Measurements from ENCODE around the gene DMBT1. TPM values are rescaled to one million over a fixed set of nuclear protein-coding genes. Genes with fewer than 3 reads are reported as not detected.

Gene DMBT1
- total and polyA plus RNA-seq, 2 donors (not counting 1 experiment from before 2014, with no cell fraction given): not detected

DNA sequence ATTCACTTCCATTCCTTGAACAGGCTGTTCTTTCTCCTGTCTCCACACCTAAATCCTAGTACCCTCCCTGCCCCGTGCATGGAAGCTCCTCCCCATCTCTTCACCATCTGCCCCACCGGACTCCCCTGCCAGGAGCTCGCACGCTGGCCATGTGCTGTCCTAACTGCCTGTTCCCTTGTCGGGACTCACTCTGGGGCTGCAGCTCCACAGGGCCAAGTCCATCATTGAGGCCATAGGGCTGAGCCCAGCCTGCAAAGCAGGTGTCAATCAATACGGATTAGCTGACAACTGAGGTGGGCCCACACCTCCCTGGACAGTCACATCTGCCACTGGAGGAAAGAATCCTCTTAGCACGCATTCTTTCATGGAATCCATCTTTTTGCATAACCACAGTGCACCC is 41.4 kb upstream of the DMBT1 start:
- Histone ChIP-seq H3K79me2 (ENCODE audit: control insufficient read depth, insufficient read depth, low read length) (no peaks in the 10 kb centered on the region), H3K9me3 (ENCODE audit: control extremely low read depth in 1 of 3, control insufficient read depth in 2 of 3, insufficient read depth in 1 of 3, low read length in 2 of 3) (peaks cover 0 to 3% (median 0%) of the 10 kb centered on the region in 3 donors), H3K4me3 (ENCODE audit: control extremely low read depth in 1 of 5, extremely low read depth in 1 of 5, insufficient read depth in 1 of 5, low read depth in 2 of 5, low read length in 4 of 5) (no peak overlapping the region), H3K36me3 (replicated peaks in 1 of 2; ENCODE audit: control extremely low read depth in 1 of 2, control insufficient read depth in 1 of 2, extremely low read depth in 1 of 2, insufficient read depth in 2 of 2, low read length in 1 of 2) (no peaks in the 10 kb centered on the region), H4K20me1 (ENCODE audit: control insufficient read depth, insufficient read depth, low read length, poor library complexity, severe bottlenecking) (no peaks in the 10 kb centered on the region), H3K9ac (ENCODE audit: low read length) (no peak overlapping the region), H3K27me3 (replicated peaks in 1 of 4; ENCODE audit: control extremely low read depth in 1 of 4, control insufficient read depth in 3 of 4, insufficient read depth in 4 of 4, low read length in 3 of 4) (no peaks in the 10 kb centered on the region), H3K4me2 (replicated peaks; ENCODE audit: low read depth, low read length, poor library complexity, severe bottlenecking) (no peak overlapping the region), H3K4me1 (ENCODE audit: control insufficient read depth in 2 of 2, insufficient read depth in 2 of 2, low read length in 2 of 2) (no peaks in the 10 kb centered on the region), H2AFZ (ENCODE audit: insufficient read depth, low read depth, low read length, poor library complexity, severe bottlenecking) (no peak overlapping the region), H3K27ac (ENCODE audit: low read length in 2 of 2) (no peak overlapping the region)
- no peak for TF ChIP-seq EZH2 (IDR thresholded peaks at IDR 0.05; ENCODE audit: borderline replicate concordance, insufficient read depth, low read depth, low read length, poor library complexity, severe bottlenecking)
- TF ChIP-seq, protein P1, sequence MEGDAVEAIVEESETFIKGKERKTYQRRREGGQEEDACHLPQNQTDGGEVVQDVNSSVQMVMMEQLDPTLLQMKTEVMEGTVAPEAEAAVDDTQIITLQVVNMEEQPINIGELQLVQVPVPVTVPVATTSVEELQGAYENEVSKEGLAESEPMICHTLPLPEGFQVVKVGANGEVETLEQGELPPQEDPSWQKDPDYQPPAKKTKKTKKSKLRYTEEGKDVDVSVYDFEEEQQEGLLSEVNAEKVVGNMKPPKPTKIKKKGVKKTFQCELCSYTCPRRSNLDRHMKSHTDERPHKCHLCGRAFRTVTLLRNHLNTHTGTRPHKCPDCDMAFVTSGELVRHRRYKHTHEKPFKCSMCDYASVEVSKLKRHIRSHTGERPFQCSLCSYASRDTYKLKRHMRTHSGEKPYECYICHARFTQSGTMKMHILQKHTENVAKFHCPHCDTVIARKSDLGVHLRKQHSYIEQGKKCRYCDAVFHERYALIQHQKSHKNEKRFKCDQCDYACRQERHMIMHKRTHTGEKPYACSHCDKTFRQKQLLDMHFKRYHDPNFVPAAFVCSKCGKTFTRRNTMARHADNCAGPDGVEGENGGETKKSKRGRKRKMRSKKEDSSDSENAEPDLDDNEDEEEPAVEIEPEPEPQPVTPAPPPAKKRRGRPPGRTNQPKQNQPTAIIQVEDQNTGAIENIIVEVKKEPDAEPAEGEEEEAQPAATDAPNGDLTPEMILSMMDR (IDR thresholded peaks at IDR 0.05): no peak
- H3K27ac Mint-ChIP-seq: no peak overlapping the region
- H3K4me1 Mint-ChIP-seq: peaks cover 2% of the 10 kb centered on the region
- ChIA-PET POLR2A (no interaction called here), CTCF (no interaction called here)
- WGBS (ENCODE audit: insufficient coverage): 89% methylated on average over 6 of the region's 7 CpGs
- no peak overlapping the region for H3K4me3 Mint-ChIP-seq
- H3K27me3 Mint-ChIP-seq: peaks cover 10% of the 10 kb centered on the region
- no peak for DNase-seq
- H3K9me3 Mint-ChIP-seq (ENCODE audit: insufficient read depth): no peaks in the 10 kb centered on the region
- intact Hi-C loops (cut with micrococcal nuclease): no loop called here
- ATAC-seq (ENCODE audit: low read depth): no peak

DNA sequence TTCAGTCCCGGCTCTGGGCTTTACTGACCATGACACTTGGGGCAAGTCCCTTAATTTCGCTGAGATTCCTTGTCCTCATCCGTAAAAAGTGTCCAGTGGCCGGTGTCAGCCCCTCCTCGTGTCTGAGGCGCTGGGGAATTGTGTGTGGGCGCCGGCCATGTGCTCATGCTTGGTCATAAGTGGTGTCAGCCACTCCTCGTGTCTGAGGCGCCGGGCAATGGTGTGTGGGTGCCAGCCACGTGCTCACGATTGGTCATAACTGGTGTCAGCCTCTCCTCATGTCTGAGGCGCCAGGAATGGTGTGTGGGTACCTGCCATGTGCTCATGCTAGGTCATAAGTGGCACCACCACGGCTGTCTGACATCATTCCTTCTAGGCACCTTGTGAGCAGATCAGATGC is 40.7 kb upstream of the DMBT1 start:
- CTCF ChIA-PET: no interaction called here
- intact Hi-C loops (cut with micrococcal nuclease): no loop called here
- H2AFZ ChIP-seq (ENCODE audit: insufficient read depth, low read depth, low read length, poor library complexity, severe bottlenecking): no peak overlapping the region

More for the DNA sequence above, 40.7 kb upstream of the DMBT1 start:
- Mint-ChIP-seq H3K4me3 (no peak overlapping the region), H3K4me1 (peaks cover 2% of the 10 kb centered on the region), H3K27me3 (peaks cover 10% of the 10 kb centered on the region), H3K9me3 (ENCODE audit: insufficient read depth) (no peaks in the 10 kb centered on the region), H3K27ac (no peak overlapping the region)
- H3K27ac ChIP-seq (ENCODE audit: low read length in 2 of 2): no peak overlapping the region
- no peak overlapping the region for H3K4me3 ChIP-seq (ENCODE audit: control extremely low read depth in 1 of 5, extremely low read depth in 1 of 5, insufficient read depth in 1 of 5, low read depth in 2 of 5, low read length in 4 of 5)
- DNase-seq: no peak
- H4K20me1 ChIP-seq (ENCODE audit: control insufficient read depth, insufficient read depth, low read length, poor library complexity, severe bottlenecking): no peaks in the 10 kb centered on the region
- TF ChIP-seq, protein P1 (IDR thresholded peaks at IDR 0.05): no peak
- no peak for TF ChIP-seq EZH2 (IDR thresholded peaks at IDR 0.05; ENCODE audit: borderline replicate concordance, insufficient read depth, low read depth, low read length, poor library complexity, severe bottlenecking)
- H3K36me3 ChIP-seq (replicated peaks in 1 of 2; ENCODE audit: control extremely low read depth in 1 of 2, control insufficient read depth in 1 of 2, extremely low read depth in 1 of 2, insufficient read depth in 2 of 2, low read length in 1 of 2): no peaks in the 10 kb centered on the region
- H3K4me2 ChIP-seq (replicated peaks; ENCODE audit: low read depth, low read length, poor library complexity, severe bottlenecking): no peak overlapping the region
- no peak overlapping the region for H3K9ac ChIP-seq (ENCODE audit: low read length)
- 75% methylated on average over 14 of the region's 15 CpGs for WGBS (ENCODE audit: insufficient coverage)
- H3K4me1 ChIP-seq (ENCODE audit: control insufficient read depth in 2 of 2, insufficient read depth in 2 of 2, low read length in 2 of 2): no peaks in the 10 kb centered on the region
- ATAC-seq (ENCODE audit: low read depth): no peak
- POLR2A ChIA-PET: no interaction called here
- H3K27me3 ChIP-seq (replicated peaks in 1 of 4; ENCODE audit: control extremely low read depth in 1 of 4, control insufficient read depth in 3 of 4, insufficient read depth in 4 of 4, low read length in 3 of 4): no peaks in the 10 kb centered on the region
- H3K9me3 ChIP-seq (ENCODE audit: control extremely low read depth in 1 of 3, control insufficient read depth in 2 of 3, insufficient read depth in 1 of 3, low read length in 2 of 3): peaks cover 0 to 3% (median 0%) of the 10 kb centered on the region in 3 donors
- no peaks in the 10 kb centered on the region for H3K79me2 ChIP-seq (ENCODE audit: control insufficient read depth, insufficient read depth, low read length)

Measured in B cell (primary cell).